Smooth muscle cell of the brain vasculature (primary cell): ENCODE data around the gene MAP3K9.
"Not testable (repeated sequence)": the region's sequence is repeated elsewhere in the genome, so short reads cannot be mapped to it uniquely, and the experiment has no call there.

Experiments used
- DNase-seq: peaks from one replicate; pipeline ENCODE4 v3.0.0-alpha.2; 2012; ENCODE audit warnings: low read depth, low spot score

Gene MAP3K9

GRCh38 chr14:70809225-70810219 lies at the start of gene MAP3K9:
Gene MAP3K9 (minus strand): TSS chr14:70809513. CDS start chr14:70809171, 342 bp downstream.
- DNase-seq: no peak

- no peak for DNase-seq
Measured at GRCh38 chr14:70858641-70859040, 49.3 kb upstream of the MAP3K9 start.

GRCh38 chr14:70857496-70857890 lies 48.2 kb upstream of the MAP3K9 start:
- DNase-seq: no peak

GRCh38 chr14:70856851-70857495 lies 47.7 kb upstream of the MAP3K9 start:
- peak; percentile 4 for DNase-seq

GRCh38 chr14:70855486-70855885 lies 46.2 kb upstream of the MAP3K9 start:
- no peak for DNase-seq

GRCh38 chr14:70853658-70854057 lies 44.3 kb upstream of the MAP3K9 start:
- DNase-seq: not testable (repeated sequence)

GRCh38 chr14:70847406-70848090 lies 38.2 kb upstream of the MAP3K9 start:
- DNase-seq: no peak

GRCh38 chr14:70845601-70846000 lies 36.3 kb upstream of the MAP3K9 start:
- no peak for DNase-seq

- DNase-seq: no peak
Measured at GRCh38 chr14:70842851-70843462, 33.6 kb upstream of the MAP3K9 start.

GRCh38 chr14:70838076-70838475 lies 28.8 kb upstream of the MAP3K9 start:
- no peak for DNase-seq

- no peak for DNase-seq
Measured at GRCh38 chr14:70836946-70837345, 27.6 kb upstream of the MAP3K9 start.

GRCh38 chr14:70833884-70834283 lies 24.6 kb upstream of the MAP3K9 start:
- no peak for DNase-seq

GRCh38 chr14:70832561-70833305 lies 23.4 kb upstream of the MAP3K9 start:
- no peak for DNase-seq

GRCh38 chr14:70830998-70831781 lies 21.9 kb upstream of the MAP3K9 start:
- DNase-seq: no peak

- DNase-seq: no peak
Measured at GRCh38 chr14:70828188-70828587, 18.9 kb upstream of the MAP3K9 start.

- DNase-seq: no peak
Measured at GRCh38 chr14:70827752-70828151, 18.4 kb upstream of the MAP3K9 start.

- no peak for DNase-seq
Measured at GRCh38 chr14:70827347-70827746, 18.0 kb upstream of the MAP3K9 start.

- no peak for DNase-seq
Measured at GRCh38 chr14:70823281-70823680, 14.0 kb upstream of the MAP3K9 start.

- no peak for DNase-seq
Measured at GRCh38 chr14:70822530-70823185, 13.3 kb upstream of the MAP3K9 start.
